ENCODE data around the gene ATP1B4. TPM values are rescaled to one million over a fixed set of nuclear protein-coding genes. Genes with fewer than 3 reads are reported as not detected.

ATP1B4 gene
- total RNA-seq, 1 experiment from 2014 or later, result not detected

DNA sequence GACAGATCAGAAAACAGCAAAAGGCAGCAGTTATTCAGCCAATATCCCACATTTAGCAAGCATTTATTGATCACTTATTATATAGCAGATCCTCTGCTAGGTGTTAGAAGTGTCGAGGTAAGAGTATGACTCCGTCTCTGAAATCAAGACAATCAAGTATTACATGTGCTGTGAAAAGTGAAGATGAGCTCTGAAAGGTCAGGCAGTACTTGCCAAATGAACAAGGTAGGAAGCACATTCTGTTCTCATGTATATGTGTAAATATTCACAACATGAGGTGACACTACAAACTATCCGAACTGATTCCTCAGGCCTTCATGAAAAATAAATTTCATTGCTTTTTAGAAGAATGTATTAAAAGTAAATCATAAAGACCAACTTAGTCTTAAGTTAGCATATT, 15.3 kb downstream of the ATP1B4 start:
- DNase-seq (ENCODE audit: low read depth), result no peak

DNA sequence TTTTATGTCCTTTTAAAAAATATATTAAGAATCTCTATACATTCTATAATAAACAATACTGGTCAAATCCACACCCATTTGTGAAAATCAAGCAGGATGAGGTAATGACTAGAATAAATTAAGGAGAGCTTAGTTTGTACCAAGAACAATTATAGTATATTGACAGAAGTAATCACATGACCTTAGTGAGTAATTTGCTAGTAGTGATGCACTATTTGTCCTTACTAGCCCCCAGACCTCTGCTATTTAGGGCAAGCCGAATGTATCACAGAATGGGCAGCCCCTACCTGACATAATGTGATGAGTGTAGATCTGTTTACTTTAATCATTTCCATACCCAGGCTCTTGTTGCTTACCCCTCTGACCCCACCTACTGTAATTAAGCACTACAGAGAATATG, 15.8 kb downstream of the ATP1B4 start:
- no peak for DNase-seq (ENCODE audit: low read depth)

- no peak for DNase-seq (ENCODE audit: low read depth)
These were observed 16.7 kb downstream of the ATP1B4 start for GRCh38 chrX:120378570-120378969.

DNA sequence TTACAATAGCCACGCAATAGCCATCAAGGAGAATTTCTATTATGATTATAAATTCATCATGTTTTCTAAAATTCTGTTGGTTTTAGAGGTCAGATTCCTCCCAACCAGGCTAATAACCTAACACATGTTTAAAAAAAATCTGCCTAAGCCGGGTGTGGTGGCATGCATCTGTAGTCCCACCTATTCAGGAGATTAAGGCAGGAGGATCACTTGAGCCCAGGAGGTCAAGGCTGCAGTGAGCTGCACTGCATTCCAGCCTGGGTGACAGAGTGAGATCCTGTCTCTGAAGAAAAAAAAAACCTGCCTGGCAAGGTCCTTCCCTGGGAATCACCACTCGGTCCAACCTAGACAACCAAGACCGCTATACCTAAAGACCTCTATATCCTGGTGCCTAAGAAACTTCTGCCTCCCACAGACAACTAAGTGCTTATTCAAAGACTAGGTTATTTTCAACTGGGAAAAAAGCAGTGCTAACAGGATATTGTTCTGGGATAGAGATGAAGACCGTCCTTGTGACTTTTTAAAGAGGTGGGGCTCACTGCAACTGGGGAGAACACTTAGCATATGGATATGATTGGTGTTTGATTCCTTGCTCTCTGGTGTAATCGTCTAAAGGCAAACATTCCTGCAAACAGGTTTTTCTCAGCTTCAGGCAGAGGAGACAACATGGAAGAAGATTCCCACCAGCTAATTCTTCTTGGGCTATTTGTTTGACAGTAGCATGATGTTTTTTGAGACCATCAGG, 18.2 kb downstream of the ATP1B4 start:
- no peak for DNase-seq (ENCODE audit: low read depth)

DNA sequence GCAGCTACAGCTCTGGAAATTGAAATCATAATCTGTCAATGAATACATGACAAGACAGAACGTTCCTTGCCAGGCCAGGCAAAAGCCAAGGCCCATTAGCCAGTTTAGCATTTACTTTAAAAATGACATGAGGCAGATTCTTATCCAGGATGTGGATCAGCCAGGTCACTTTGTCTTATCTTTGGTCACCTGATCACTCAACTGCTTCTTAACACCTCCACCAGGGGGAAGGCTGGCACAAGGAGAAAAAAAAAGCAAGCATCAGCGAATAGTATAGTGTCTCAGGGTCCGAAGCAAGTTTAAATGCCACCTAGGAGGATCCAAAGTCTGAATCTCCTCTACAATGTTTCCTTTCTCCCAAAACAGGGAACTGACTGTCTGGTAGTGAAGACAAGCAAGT, 18.8 kb downstream of the ATP1B4 start:
- DNase-seq (ENCODE audit: low read depth), result peak; percentile 19

- DNase-seq (ENCODE audit: low read depth), result no peak
These were observed 39.4 kb downstream of the ATP1B4 start for GRCh38 chrX:120401301-120401700.

- no peak for DNase-seq (ENCODE audit: low read depth)
These were observed 40.5 kb downstream of the ATP1B4 start for GRCh38 chrX:120402369-120402768.

DNA sequence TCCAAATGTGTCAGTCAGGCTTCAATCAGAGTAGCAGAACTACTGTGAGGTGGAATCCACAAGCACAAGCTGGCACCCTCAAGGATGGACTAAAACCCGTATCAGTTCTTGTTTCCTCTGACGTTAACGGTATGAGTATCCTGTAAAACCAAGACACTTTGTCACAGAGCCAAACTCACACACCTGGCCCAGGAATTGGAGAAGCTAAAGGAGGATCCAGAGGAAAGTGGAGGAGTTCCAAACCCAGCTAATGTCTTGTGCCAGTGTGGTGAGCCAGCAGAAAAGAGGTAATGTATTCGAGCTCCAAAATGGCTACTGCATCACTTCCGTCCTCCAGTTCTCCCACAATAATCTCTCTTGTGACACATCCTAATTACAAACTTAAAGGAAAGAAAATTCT, 44.7 kb downstream of the ATP1B4 start:
- DNase-seq (ENCODE audit: low read depth), result no peak

DNA sequence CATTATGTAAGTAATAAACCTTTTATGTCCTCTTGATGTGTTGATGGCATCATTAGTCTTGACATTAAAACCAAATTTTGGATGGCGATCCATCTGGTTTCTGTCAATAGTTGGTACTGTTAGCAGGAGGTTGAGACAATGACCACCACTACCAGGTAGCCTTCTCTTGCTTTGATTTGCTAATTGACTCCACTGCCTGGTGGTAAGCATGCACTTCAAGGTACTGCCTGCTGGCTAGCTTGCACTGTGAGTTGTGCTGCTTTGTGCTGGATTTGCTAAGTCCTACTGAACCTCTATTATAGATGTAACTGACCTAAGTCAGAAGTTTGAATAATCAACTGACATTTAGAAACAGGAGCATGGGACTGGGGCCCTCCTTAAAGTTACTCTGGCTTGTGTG, 46.3 kb downstream of the ATP1B4 start:
- no peak for DNase-seq (ENCODE audit: low read depth)

DNA sequence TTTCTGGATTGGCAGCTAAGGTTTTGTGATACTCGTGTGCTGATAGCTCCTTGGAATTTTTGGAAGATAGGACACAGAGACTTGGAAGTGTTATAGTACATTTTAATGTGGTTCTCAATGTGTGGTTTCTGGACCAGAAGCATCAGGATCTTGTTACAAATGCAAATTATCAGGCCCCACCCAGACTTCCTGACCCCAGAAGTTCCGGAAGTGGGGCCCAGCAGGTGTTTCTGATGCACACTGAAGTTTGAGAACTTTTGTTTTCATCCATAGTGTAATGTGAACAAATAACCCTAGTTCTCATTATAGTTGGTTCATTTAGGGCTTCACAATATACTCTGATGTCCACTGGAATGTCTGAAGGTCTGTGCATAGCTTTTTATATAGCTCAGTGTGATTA, 57.6 kb downstream of the ATP1B4 start:
- DNase-seq (ENCODE audit: low read depth), result no peak

GRCh38 chrX:120426599-120426998, 64.7 kb downstream of the ATP1B4 start:
- DNase-seq (ENCODE audit: low read depth), result no peak

- DNase-seq (ENCODE audit: low read depth), result no peak
These were observed 66.4 kb downstream of the ATP1B4 start for GRCh38 chrX:120428309-120428708.

- DNase-seq (ENCODE audit: low read depth), result no peak
These were observed 68.1 kb downstream of the ATP1B4 start for GRCh38 chrX:120429776-120430540.

Other genes starting within 250 kb of the ATP1B4 start
- gene RHOXF1, start 246.2 kb upstream of the ATP1B4 start, total RNA-seq (2014; rRNA removed; shearing (Covaris generic)), result not detected in 2 replicates
- gene RHOXF2, start 203.5 kb upstream of the ATP1B4 start, total RNA-seq (2014; rRNA removed; shearing (Covaris generic)), result 0.29 TPM in 1 of 2 replicates, not detected in the other
- gene ZBTB33, start 111.3 kb upstream of the ATP1B4 start, total RNA-seq (2014; rRNA removed; shearing (Covaris generic)), result 13.3 and 16.8 TPM in 2 replicates
- 0.24 and 0.29 TPM in 2 replicates for gene TMEM255A, start 50.6 kb upstream of the ATP1B4 start, total RNA-seq (2014; rRNA removed; shearing (Covaris generic))
- 118 and 142 TPM in 2 replicates for gene LAMP2, start 107.2 kb downstream of the ATP1B4 start, total RNA-seq (2014; rRNA removed; shearing (Covaris generic))
- gene CUL4B, start 198.9 kb downstream of the ATP1B4 start, total RNA-seq (2014; rRNA removed; shearing (Covaris generic)), result 29.1 and 39.4 TPM in 2 replicates
- 93.1 and 97.7 TPM in 2 replicates for gene MCTS1, start 242.0 kb downstream of the ATP1B4 start, total RNA-seq (2014; rRNA removed; shearing (Covaris generic))

Measured in RPMI7951 (cell line).